Neutrophil (primary cell): ENCODE data around the gene SORBS2.

ENCODE experiments used
- H3K27ac ChIP-seq: fragments of 200-600 bp; sonication (generic); 2 replicates; pipeline ENCODE4 v1.5.1; 2016; ENCODE audit warnings: mild to moderate bottlenecking, moderate library complexity
- H3K27me3 ChIP-seq: fragments of 200-600 bp; sonication (generic); 2 replicates; pipeline ENCODE4 v1.6.0; 2016; ENCODE audit warnings: mild to moderate bottlenecking
- H3K36me3 ChIP-seq: fragments of 200-600 bp; sonication (generic); 2 replicates; pipeline ENCODE4 v1.5.1; 2017
- H3K4me1 ChIP-seq, 2 experiments: fragments of 200-600 bp in 1 of 2; sonication (generic) in 1 of 2; 1 replicate in 1 of 2; 2 replicates in 1 of 2; pipeline versions ENCODE4 v1.5.1 to v1.6.1; 2013 to 2016; ENCODE audit warnings: low read depth in 1 of 2, low read length in 1 of 2, mild to moderate bottlenecking in 1 of 2, moderate library complexity in 1 of 2; ENCODE audit not compliant: control insufficient read depth in 1 of 2, insufficient read depth in 1 of 2
- H3K4me3 ChIP-seq, 2 experiments: fragments of 200-600 bp in 1 of 2; sonication (generic) in 1 of 2; 1 replicate in 1 of 2; 2 replicates in 1 of 2; pipeline ENCODE4 v1.5.1; 2013 to 2016; ENCODE audit warnings: low read depth in 1 of 2, low read length in 1 of 2, mild to moderate bottlenecking in 1 of 2, moderate library complexity in 1 of 2
- H3K9me3 ChIP-seq: fragments of 200-600 bp; sonication (generic); 2 replicates; pipeline ENCODE4 v1.5.1; 2016
- CTCF ChIP-seq: fragments of 200-600 bp; sonication (generic); IDR thresholded peaks from 2 replicates; pipeline ENCODE4 v1.5.1; 2016; ENCODE audit warnings: antibody characterized with exemption

SORBS2 gene

GRCh38 chr4:185695743-185696142, 116.3 kb downstream of the SORBS2 start:
- Histone ChIP-seq H3K36me3 (no peaks in the 10 kb centered on the region), H3K27me3 (no peaks in the 10 kb centered on the region)

GRCh38 chr4:185693548-185694215, 118.3 kb downstream of the SORBS2 start:
- no peak for TF ChIP-seq CTCF
- Histone ChIP-seq H3K36me3 (no peaks in the 10 kb centered on the region), H3K9me3 (no peaks in the 10 kb centered on the region), H3K4me1 (no peaks in the 10 kb centered on the region), H3K27ac (no peak overlapping the region), H3K27me3 (no peaks in the 10 kb centered on the region), H3K4me3 (no peak overlapping the region)

More at GRCh38 chr4:185695743-185696142, 116.3 kb downstream of the SORBS2 start:
- no peak for TF ChIP-seq CTCF
- Histone ChIP-seq H3K4me1 (no peaks in the 10 kb centered on the region), H3K9me3 (no peaks in the 10 kb centered on the region), H3K27ac (no peak overlapping the region), H3K4me3 (no peak overlapping the region)

GRCh38 chr4:185689407-185689806, 122.6 kb downstream of the SORBS2 start:
- TF ChIP-seq CTCF, result no peak
- H3K4me3 ChIP-seq, result no peak overlapping the region
- H3K27me3 ChIP-seq, result no peaks in the 10 kb centered on the region
- H3K4me1 ChIP-seq, result no peaks in the 10 kb centered on the region
- no peaks in the 10 kb centered on the region for H3K36me3 ChIP-seq
- H3K9me3 ChIP-seq, result no peaks in the 10 kb centered on the region
- H3K27ac ChIP-seq, result no peak overlapping the region

DNA sequence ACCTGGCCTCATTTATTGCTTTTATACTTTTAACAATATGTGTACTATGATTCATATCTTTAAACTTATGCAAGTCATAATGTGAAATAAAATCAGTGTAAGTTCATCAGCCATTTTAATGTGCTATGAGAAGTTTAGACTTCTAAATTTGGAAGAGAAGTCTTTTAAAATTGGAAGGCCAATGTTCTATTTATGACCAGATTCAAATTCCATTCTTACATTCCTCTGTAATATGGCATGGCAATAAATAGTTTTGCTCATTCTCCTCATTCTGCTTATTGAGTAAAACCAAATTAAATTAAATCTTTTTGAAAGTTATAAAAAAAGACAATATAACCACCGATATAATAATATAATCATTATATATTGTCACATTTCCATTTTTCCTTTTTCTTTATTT, 126.2 kb downstream of the SORBS2 start:
- Histone ChIP-seq H3K4me3 (no peak overlapping the region), H3K36me3 (no peaks in the 10 kb centered on the region), H3K27ac (no peak overlapping the region), H3K27me3 (no peaks in the 10 kb centered on the region), H3K4me1 (no peaks in the 10 kb centered on the region), H3K9me3 (no peaks in the 10 kb centered on the region)
- TF ChIP-seq CTCF, result no peak

GRCh38 chr4:185683896-185684295, 128.1 kb downstream of the SORBS2 start:
- H3K27me3 ChIP-seq, result no peaks in the 10 kb centered on the region
- no peaks in the 10 kb centered on the region for H3K9me3 ChIP-seq
- no peak overlapping the region for H3K27ac ChIP-seq
- H3K4me1 ChIP-seq, result no peaks in the 10 kb centered on the region
- no peak for TF ChIP-seq CTCF
- H3K36me3 ChIP-seq, result no peaks in the 10 kb centered on the region
- no peak overlapping the region for H3K4me3 ChIP-seq
